NCI-H69 (cell line): ENCODE data around the gene CSKMT.
A peak's percentile ranks its signal among the peaks of the same experiment; 100 is the strongest.
"Not testable (repeated sequence)": the region's sequence is repeated elsewhere in the genome, so short reads cannot be mapped to it uniquely, and the experiment has no call there.

Experiments
- DNase-seq: peaks from one replicate; lab custom pipeline; 2025; lab: John Stamatoyannopoulos, UW

The CSKMT gene

DNA sequence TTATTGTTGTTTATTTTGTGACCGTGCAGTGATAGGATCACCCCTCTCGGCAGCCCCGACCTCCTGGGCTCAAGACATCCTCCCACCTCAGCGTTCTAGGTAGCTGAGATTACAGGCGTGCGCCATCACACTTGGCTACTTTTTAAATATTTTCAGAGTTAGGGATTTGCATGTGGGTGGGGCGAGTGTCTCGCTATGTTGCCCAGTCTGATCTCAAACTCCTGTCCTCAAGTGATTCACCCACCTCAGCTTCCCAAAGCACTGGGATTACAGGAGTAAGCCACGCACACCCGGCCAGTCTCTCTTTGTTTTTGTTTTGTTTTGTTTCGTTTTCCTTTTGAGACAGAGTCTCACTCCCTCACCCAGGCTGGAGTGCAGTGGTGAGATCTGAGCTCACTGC lies 10.8 kb upstream of the CSKMT start:
- DNase-seq, result no peak

- DNase-seq, result no peak
Observed at GRCh38 chr11:62656796-62657429, 8.2 kb upstream of the CSKMT start.

DNA sequence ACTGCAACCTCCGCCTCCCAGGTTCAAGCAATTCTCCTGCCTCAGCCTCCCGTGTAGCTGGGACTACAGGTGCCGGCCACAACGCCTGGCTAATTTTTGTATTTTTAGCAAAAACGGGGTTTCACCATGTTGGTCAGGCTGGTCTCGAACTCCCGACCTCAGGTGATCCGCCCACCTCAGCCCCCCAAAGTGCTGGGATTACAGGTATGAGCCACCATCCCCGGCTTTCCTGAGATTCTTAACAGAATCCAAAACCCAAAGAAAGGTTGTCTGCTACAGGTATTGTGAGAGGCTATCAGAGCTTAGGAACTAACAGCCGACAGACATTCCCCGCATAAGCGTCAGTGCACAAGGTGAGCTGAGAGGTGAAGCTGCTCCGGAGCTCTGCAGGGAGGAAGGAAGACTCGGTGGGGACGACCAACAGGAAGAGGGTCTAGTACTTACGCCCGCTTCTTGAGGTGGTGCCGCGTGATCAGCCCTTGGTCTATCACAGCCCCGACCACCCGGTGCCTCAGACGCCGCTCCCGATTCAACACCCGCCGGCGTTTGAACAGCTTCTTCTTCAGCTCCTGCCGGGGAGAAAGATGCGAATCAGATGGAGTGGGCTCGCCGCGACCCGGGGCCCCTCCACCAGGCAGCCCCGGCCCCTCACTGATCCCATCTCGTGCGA lies 572 bp upstream of the CSKMT start:
- peak; percentile 87 for DNase-seq

- peak; percentile 66 for DNase-seq
Observed at GRCh38 chr11:62665599-62666258, 617 bp downstream of the CSKMT start.

DNA sequence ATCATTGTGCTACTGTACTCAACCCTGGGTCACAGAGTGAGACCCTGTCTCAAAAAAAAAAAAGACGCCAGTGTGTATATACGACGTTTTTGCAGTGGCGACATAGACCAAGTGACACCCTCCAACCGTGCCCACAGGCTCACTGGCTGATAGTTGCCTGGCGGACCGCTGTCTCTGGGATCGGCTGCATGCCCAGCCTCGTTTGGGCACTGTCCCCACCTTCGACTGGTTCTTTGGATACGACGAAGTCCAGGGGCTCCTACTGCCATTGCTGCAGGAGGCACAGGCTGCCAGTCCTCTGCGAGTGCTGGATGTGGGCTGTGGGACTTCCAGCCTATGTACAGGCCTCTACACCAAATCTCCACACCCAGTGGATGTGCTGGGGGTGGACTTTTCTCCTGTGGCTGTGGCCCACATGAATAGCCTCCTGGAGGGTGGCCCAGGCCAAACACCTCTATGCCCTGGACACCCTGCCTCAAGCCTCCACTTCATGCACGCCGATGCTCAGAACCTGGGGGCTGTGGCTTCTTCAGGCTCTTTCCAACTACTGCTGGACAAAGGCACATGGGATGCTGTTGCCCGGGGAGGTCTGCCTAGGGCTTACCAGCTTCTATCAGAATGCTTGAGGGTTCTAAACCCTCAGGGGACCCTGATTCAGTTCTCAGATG lies 1.3 kb downstream of the CSKMT start:
- no peak for DNase-seq

GRCh38 chr11:62667460-62667859 lies 2.3 kb downstream of the CSKMT start:
- DNase-seq, result no peak

- peak; percentile 45 for DNase-seq
Observed at GRCh38 chr11:62669420-62670161, 4.5 kb downstream of the CSKMT start.

DNA sequence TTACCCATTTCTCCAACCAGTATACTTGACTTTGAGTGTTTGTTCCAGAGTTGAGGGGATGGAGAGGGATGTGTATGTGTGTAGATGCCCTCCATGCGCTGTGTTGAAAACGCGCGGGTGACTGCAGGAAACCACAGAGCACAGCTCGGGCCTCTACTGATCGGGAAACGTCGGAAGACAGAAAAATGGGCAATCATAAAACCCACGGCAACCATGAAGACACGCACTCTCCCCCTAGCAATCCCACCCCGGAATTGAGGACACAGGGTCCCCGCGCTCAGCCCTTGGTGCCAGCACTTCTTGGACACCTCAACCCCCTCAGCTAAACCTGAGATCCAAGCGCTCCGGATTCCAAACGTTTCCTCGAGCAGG lies 6.1 kb downstream of the CSKMT start:
- no peak for DNase-seq

DNA sequence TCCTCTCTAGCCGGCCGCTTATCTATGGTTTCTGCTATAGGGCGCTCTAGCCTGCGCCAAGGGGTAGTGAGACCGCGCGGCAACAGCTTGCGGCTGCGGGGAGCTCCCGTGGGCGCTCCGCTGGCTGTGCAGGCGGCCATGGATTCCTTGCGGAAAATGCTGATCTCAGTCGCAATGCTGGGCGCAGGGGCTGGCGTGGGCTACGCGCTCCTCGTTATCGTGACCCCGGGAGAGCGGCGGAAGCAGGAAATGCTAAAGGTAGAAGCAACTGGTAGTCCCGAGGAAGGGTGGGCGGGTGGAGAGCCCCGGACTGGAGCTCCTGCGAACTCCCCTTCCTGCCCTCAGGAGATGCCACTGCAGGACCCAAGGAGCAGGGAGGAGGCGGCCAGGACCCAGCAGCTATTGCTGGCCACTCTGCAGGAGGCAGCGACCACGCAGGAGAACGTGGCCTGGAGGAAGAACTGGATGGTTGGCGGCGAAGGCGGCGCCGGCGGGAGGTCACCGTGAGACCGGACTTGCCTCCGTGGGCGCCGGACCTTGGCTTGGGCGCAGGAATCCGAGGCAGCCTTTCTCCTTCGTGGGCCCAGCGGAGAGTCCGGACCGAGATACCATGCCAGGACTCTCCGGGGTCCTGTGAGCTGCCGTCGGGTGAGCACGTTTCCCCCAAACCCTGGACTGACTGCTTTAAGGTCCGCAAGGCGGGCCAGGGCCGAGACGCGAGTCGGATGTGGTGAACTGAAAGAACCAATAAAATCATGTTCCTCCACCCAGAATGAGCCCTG lies 6.7 kb downstream of the CSKMT start, which contains the start of the genes LBHD1 and UQCC3:
Gene LBHD1 (minus strand): TSS at position 660 of the 782 bp plus-strand sequence. CDS start 2,236 bp downstream, outside the sequence.
Gene UQCC3 (plus strand): TSS at position 66 of the 782 bp plus-strand sequence. CDS start 73 bp downstream, at position 139.
- peak; percentile 96 for DNase-seq

GRCh38 chr11:62673196-62673525 lies 8.0 kb downstream of the CSKMT start:
- no peak for DNase-seq

GRCh38 chr11:62675415-62675814 lies 10.3 kb downstream of the CSKMT start:
- not testable (repeated sequence) for DNase-seq

DNA sequence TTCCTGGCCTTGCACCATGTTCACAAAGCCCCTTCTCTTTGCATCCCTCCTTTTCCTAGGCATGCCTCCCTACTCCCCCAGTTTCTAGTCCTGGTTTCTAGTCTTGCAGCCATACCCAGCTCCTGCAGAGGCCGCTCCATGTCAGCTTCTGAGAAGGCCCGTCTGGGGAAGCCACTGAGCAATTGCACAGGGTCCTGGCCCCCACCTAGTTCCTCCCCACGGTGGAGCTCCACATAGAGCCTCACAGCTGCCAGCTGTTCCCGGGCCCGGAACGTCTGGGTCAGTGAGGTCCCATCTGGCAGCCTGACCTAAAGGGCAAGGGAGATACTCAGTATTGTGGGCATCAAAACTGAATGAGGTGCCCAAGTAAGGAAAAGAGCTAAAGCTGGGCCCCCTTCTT lies 11.6 kb downstream of the CSKMT start:
- peak; percentile 22 for DNase-seq

DNA sequence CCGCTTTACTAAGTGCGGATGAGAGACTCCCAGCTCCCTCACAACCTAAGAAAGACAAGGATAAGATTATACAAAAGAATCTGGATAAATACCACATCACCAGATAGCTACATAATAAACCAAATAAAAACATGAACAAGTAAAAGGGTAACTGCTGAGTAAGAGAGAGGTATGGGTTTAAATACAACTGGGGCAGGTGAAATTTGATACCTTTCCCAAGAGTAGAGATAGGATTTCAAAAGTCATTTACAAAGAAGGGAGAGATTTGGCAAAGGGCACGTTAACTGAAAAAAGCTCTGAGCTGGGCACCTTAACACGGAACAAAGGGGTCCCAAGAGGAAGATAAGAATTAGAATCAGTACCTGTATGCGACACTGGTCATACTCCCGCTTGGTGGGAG lies 12.0 kb downstream of the CSKMT start:
- DNase-seq, result no peak

- DNase-seq, result no peak
Observed at GRCh38 chr11:62677714-62678113, 12.6 kb downstream of the CSKMT start.

- DNase-seq, result no peak
Observed at GRCh38 chr11:62678433-62678769, 13.3 kb downstream of the CSKMT start.

- DNase-seq, result peak; percentile 93
Observed at GRCh38 chr11:62678770-62679696, 13.9 kb downstream of the CSKMT start, which contains the start of gene UBXN1. TSS of gene UBXN1 (minus strand) at chr11:62679073. CDS start at chr11:62678923, 150 bp downstream.

DNA sequence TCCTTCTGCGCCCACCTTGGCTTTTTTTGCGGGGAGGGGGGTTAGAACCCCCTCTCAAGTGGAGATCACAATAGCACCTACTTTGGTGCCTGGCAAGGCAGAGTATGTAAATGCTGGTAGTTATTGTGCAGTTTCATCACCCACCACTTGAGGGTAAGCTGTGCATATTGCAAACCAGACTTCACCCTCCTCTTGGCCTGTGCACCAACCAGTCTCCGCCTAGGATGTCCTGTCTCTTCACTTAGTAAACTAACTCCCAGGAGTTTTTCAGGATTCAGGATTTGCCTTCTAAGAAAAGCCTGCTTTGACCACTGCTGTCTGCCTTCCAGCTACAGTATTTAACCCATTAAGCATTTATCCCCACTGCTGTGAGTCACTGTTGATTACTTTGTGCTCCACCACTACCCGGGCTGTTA lies 15.7 kb downstream of the CSKMT start:
- DNase-seq, result peak; percentile 75

DNA sequence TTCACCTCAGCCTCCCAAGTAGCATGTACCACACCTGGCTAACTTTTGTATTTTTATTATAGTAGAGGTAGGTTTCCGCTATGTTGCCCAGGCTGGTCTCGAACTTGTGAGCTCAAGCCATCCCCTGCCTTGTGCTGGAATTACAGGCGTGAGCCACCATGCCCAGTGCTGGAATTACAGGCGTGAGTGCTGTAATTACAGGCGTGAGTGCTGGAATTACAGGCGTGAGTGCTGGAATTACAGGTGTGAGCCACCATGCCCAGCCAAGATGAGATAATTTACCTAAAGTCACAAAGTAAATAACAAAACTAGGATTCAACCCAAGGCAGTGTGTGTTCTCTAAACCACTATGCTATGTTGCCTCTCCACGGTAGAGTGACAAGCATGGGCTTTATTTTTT lies 17.4 kb downstream of the CSKMT start:
- peak; percentile 47 for DNase-seq

DNA sequence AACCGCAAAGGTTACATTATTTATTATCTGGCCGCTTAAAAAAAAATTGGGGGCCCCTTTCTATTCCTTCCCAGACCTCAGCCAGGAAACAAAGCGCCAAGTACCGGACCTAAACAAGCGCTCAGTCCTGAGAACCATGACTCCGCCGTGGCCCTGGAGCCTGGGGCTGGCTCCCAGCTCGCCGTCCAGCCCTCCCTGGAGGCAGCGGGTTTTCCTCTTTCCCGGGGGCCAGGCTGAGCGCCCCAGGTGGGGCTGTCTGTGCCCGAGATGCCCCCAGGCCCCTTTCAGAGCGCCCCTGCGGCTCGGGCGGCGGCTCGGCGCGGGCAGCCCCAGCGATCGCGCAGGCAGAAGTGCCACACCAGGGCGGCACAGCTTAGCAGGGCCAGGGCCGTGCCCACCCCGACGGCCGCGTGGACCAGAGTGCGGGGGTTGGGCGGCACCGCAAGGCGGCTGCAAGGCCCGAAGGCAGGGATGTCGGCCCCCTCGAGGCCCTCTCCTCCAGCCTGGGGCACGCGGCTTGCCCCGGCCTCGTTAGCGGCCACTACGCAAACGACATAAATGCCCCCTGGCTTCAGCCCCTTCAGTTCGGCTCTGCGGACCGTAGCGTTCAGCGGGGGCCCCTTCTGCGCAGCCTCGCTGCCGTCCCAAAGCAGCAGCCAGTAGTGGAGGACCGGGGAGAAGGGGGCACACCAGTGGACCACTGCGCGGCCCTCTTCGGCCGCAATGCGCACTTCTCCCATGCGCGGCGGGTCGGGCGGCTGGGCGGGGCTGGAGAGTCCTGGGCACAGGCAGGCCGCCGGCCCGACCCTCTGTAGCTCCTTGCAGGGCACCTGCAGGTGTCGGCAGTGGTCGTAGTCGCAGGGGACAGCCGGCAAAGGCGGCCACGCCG lies 22.6 kb downstream of the CSKMT start:
- peak; percentile 47 for DNase-seq
